A673 (cell line): ENCODE measurements around the gene TM4SF4. TPM values are rescaled to one million over a fixed set of nuclear protein-coding genes. Genes with fewer than 3 reads are reported as not detected.

Experiments
- BruUV-seq: library from RNA; stranded (reverse); fragments of 400-500 nt; replicated peaks from 2 replicates; lab custom pipeline; 2021; lab: Mats Ljungman, UMichigan
- CTCF ChIA-PET: fragments of 300-600 bp; sonication (Branson Sonifier 250); formaldehyde crosslinking; loops from one replicate; lab custom pipeline; 2022; ENCODE audit warnings: antibody characterized with exemption; lab: Charles Lee
- POLR2A ChIA-PET: fragments of 300-600 bp; sonication (Branson Sonifier 250); formaldehyde crosslinking; loops from one replicate; lab custom pipeline; 2022; ENCODE audit warnings: antibody characterized with exemption; ENCODE audit not compliant: low non-redundant PET; lab: Charles Lee
- DNase-seq: peaks from one replicate; pipeline ENCODE4 v3.0.0-alpha.2; 2015; ENCODE audit warnings: low spot score
- H3K27ac ChIP-seq: fragments of 200-600 bp; sonication (generic); 2 replicates; pipeline ENCODE4 v1.5.1; 2016; ENCODE audit warnings: mixed run types, low read depth, mild to moderate bottlenecking, mixed read lengths, antibody characterized with exemption, low read length; ENCODE audit not compliant: poor library complexity, severe bottlenecking
- H3K27me3 ChIP-seq: fragments of 200-600 bp; sonication (generic); replicated peaks from 2 replicates; pipeline ENCODE4 v1.6.1; 2017; ENCODE audit warnings: mixed run types, low read depth, mild to moderate bottlenecking, mixed read lengths, antibody characterized with exemption, low read length; ENCODE audit not compliant: insufficient read depth, poor library complexity
- H3K36me3 ChIP-seq: fragments of 200-600 bp; sonication (generic); 2 replicates; pipeline ENCODE4 v1.6.1; 2016; ENCODE audit warnings: mixed run types, mild to moderate bottlenecking, mixed read lengths, antibody characterized with exemption, low read length; ENCODE audit not compliant: insufficient read depth, poor library complexity, severe bottlenecking
- H3K4me1 ChIP-seq: fragments of 200-600 bp; sonication (generic); 2 replicates; pipeline ENCODE4 v1.6.1; 2017; ENCODE audit warnings: mixed run types, mild to moderate bottlenecking, mixed read lengths, antibody characterized with exemption, low read length; ENCODE audit not compliant: insufficient read depth, poor library complexity, severe bottlenecking
- H3K4me3 ChIP-seq: fragments of 200-600 bp; sonication (generic); 2 replicates; pipeline ENCODE4 v1.5.1; 2016; ENCODE audit warnings: low read depth, mixed run types, mild to moderate bottlenecking, mixed read lengths, low read length; ENCODE audit not compliant: poor library complexity, severe bottlenecking
- H3K9me3 ChIP-seq: fragments of 200-600 bp; sonication (generic); 2 replicates; pipeline ENCODE4 v1.6.1; 2016; ENCODE audit warnings: mixed run types, low read depth, mild to moderate bottlenecking, mixed read lengths, antibody characterized with exemption, low read length; ENCODE audit not compliant: poor library complexity, severe bottlenecking
- CTCF ChIP-seq: fragments of 300-800, 200-600 bp; sonication (generic); conservative IDR thresholded peaks from 2 replicates; pipeline ENCODE4 v1.5.1; 2017; ENCODE audit warnings: low read depth, mild to moderate bottlenecking, antibody characterized with exemption, low read length, moderate library complexity, mixed read lengths
- EZH2 ChIP-seq: fragments of 200-600 bp; sonication (generic); IDR thresholded peaks from 2 replicates; pipeline ENCODE4 v1.6.1; 2017; ENCODE audit warnings: borderline replicate concordance, low read depth, mild to moderate bottlenecking, mixed read lengths, antibody characterized with exemption, low read length; ENCODE audit not compliant: poor library complexity, severe bottlenecking
- intact Hi-C: fragments of 100-400 bp; cut with micrococcal nuclease; formaldehyde crosslinking; loops from one replicate; pipeline ENCODE4 v1.10.0; 2022; ENCODE audit not compliant: unreplicated experiment
- total RNA-seq: library from RNA; stranded (reverse); gene quantifications from 2 replicates; pipeline ENCODE4 v1.2.3, GENCODE V29; 2021

Gene TM4SF4
- total RNA-seq, 1 experiment from 2014 or later: not detected

GRCh38 chr3:149460117-149460516, 14.4 kb upstream of the TM4SF4 start:
- TF ChIP-seq CTCF (no peak), EZH2 (no peak)
- POLR2A ChIA-PET: no interaction called here
- no TSS peak for BruUV-seq
- no peaks in the 10 kb centered on the region for H3K9me3 ChIP-seq
- no peaks in the 10 kb centered on the region for H3K4me1 ChIP-seq
- no peak overlapping the region for H3K27ac ChIP-seq
- intact Hi-C loops: no loop called here
- DNase-seq: no peak
- CTCF ChIA-PET: no interaction called here
- H3K4me3 ChIP-seq: no peak overlapping the region
- no peaks in the 10 kb centered on the region for H3K27me3 ChIP-seq
- H3K36me3 ChIP-seq: no peaks in the 10 kb centered on the region

- intact Hi-C loops: no loop called here
- no peak overlapping the region for H3K27ac ChIP-seq
- H3K27me3 ChIP-seq: no peaks in the 10 kb centered on the region
- H3K4me3 ChIP-seq: no peak overlapping the region
- H3K4me1 ChIP-seq: no peaks in the 10 kb centered on the region
- no peak for DNase-seq
- no peaks in the 10 kb centered on the region for H3K36me3 ChIP-seq
- no peak for TF ChIP-seq CTCF
- TF ChIP-seq EZH2: no peak
- no peaks in the 10 kb centered on the region for H3K9me3 ChIP-seq
- ChIA-PET POLR2A (no interaction called here), CTCF (no interaction called here)
- no TSS peak for BruUV-seq
These were observed 12.4 kb upstream of the TM4SF4 start for GRCh38 chr3:149462051-149462450.

GRCh38 chr3:149462581-149463011, 11.9 kb upstream of the TM4SF4 start:
- POLR2A ChIA-PET: no interaction called here
- CTCF ChIA-PET: no interaction called here
- TF ChIP-seq CTCF (no peak), EZH2 (no peak)
- H3K4me1 ChIP-seq: no peaks in the 10 kb centered on the region
- H3K4me3 ChIP-seq: no peak overlapping the region
- H3K27me3 ChIP-seq: no peaks in the 10 kb centered on the region
- BruUV-seq: no TSS peak
- DNase-seq: no peak
- intact Hi-C loops: no loop called here
- no peaks in the 10 kb centered on the region for H3K36me3 ChIP-seq
- no peaks in the 10 kb centered on the region for H3K9me3 ChIP-seq
- H3K27ac ChIP-seq: no peak overlapping the region
